Measurements from ENCODE around the gene SORBS1. TPM values are rescaled to one million over a fixed set of nuclear protein-coding genes. Genes with fewer than 3 reads are reported as not detected.
A peak's percentile ranks its signal among the peaks of the same experiment; 100 is the strongest.

Gene SORBS1
- total and polyA plus RNA-seq, 2 donors (not counting 1 experiment from before 2014, with no cell fraction given) = 0.21 to 1.5 TPM

DNA sequence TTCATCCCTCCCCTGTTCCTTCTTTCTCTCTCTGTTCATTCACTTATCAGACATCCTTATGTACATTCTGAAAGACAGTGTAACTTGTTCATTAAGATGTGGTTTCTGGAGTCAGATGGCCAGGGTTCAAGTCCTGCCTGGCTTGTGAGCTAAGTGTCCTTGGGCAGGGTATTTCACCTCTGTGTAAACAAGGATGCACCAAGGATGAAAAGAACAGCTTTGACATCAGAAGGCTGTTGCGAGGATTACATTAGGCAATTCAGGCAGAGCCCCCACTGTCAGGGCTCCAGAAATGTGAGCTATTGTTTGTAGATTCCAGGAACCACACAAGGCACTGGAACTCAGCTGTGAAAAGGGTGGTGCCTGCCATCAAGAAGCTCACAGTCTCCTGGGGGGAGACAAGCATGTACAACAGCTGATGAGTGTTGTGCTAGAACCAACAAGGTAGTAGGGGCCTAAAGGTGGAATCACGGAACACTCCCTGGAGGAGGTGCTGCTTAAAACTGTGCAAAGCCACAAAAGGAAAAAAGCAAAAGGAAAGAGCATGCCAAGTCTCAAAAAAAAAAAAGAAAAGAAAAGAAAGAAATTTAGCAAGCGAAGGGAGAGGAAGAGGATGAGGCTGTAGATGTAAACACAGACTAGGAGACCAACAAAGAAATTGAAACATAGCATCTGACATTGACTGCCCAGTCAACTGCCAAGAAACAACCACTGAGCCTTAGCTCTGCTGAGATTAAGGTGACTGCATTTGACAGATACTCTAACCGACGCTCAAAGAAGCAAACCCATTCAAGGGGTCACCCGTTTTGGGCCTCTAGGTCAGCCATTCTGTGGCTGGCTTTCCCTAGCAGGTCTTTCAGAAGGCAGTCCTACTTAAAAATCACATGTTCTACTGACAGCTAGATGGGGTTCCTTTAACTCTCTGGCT lies 282.8 kb downstream of the SORBS1 start:
- intact Hi-C loops (cut with micrococcal nuclease) = no loop called here
- H3K27me3 Mint-ChIP-seq = no peaks in the 10 kb centered on the region
- no peaks in the 10 kb centered on the region for H3K9me3 ChIP-seq (ENCODE audit: control extremely low read depth in 1 of 3, control insufficient read depth in 2 of 3, insufficient read depth in 1 of 3, low read length in 2 of 3)
- POLR2A ChIA-PET = interaction anchor here (1.6 kb wide), 1 partner anchor 10 kb away, joined by 6 read pairs; no protein-coding TSS in a partner anchor
- ATAC-seq (ENCODE audit: low read depth) (no peak), DNase-seq (no peak)
- no peak for TF ChIP-seq EZH2 (IDR thresholded peaks at IDR 0.05; ENCODE audit: borderline replicate concordance, insufficient read depth, low read depth, low read length, poor library complexity, severe bottlenecking)
- TF ChIP-seq, protein P1, sequence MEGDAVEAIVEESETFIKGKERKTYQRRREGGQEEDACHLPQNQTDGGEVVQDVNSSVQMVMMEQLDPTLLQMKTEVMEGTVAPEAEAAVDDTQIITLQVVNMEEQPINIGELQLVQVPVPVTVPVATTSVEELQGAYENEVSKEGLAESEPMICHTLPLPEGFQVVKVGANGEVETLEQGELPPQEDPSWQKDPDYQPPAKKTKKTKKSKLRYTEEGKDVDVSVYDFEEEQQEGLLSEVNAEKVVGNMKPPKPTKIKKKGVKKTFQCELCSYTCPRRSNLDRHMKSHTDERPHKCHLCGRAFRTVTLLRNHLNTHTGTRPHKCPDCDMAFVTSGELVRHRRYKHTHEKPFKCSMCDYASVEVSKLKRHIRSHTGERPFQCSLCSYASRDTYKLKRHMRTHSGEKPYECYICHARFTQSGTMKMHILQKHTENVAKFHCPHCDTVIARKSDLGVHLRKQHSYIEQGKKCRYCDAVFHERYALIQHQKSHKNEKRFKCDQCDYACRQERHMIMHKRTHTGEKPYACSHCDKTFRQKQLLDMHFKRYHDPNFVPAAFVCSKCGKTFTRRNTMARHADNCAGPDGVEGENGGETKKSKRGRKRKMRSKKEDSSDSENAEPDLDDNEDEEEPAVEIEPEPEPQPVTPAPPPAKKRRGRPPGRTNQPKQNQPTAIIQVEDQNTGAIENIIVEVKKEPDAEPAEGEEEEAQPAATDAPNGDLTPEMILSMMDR (IDR thresholded peaks at IDR 0.05) = no peak
- H3K36me3 ChIP-seq (replicated peaks in 1 of 2; ENCODE audit: control extremely low read depth in 1 of 2, control insufficient read depth in 1 of 2, extremely low read depth in 1 of 2, insufficient read depth in 2 of 2, low read length in 1 of 2) = peaks cover 2 to 4% of the 10 kb centered on the region in 2 experiments
- H3K79me2 ChIP-seq (ENCODE audit: control insufficient read depth, insufficient read depth, low read length) = peaks cover 99% of the 10 kb centered on the region
- H3K27ac ChIP-seq (ENCODE audit: low read length in 2 of 2) = peak overlapping the region in 1 of 2 donors; percentile 40
- H4K20me1 ChIP-seq (ENCODE audit: control insufficient read depth, insufficient read depth, low read length, poor library complexity, severe bottlenecking) = peaks cover 66% of the 10 kb centered on the region
- no peak overlapping the region for H3K4me3 ChIP-seq (ENCODE audit: control extremely low read depth in 1 of 5, extremely low read depth in 1 of 5, insufficient read depth in 1 of 5, low read depth in 2 of 5, low read length in 4 of 5)
- peaks cover 75% of the 10 kb centered on the region for H3K4me1 Mint-ChIP-seq
- WGBS (ENCODE audit: insufficient coverage) = 100% methylated on average over 5 of the region's 6 CpGs
- no peak overlapping the region for H3K9ac ChIP-seq (ENCODE audit: low read length)
- H3K9me3 Mint-ChIP-seq (ENCODE audit: insufficient read depth) = no peaks in the 10 kb centered on the region
- no peak overlapping the region for H3K4me3 Mint-ChIP-seq
- CTCF ChIA-PET = interaction anchor here (0.9 to 1.6 kb wide), 7 partner anchors 11 to 84 kb away, joined by 3 to 6 read pairs (median 4); partner anchors contain the start of gene PDLIM1
- peaks cover 39 to 49% of the 10 kb centered on the region in 2 donors for H3K4me1 ChIP-seq (ENCODE audit: control insufficient read depth in 2 of 2, insufficient read depth in 2 of 2, low read length in 2 of 2)
- no peaks in the 10 kb centered on the region for H3K27me3 ChIP-seq (replicated peaks in 1 of 4; ENCODE audit: control extremely low read depth in 1 of 4, control insufficient read depth in 3 of 4, insufficient read depth in 4 of 4, low read length in 3 of 4)
- H3K27ac Mint-ChIP-seq = peak overlapping the region; percentile 44
- H3K4me2 ChIP-seq (replicated peaks; ENCODE audit: low read depth, low read length, poor library complexity, severe bottlenecking) = peak overlapping the region; percentile 7
- H2AFZ ChIP-seq (ENCODE audit: insufficient read depth, low read depth, low read length, poor library complexity, severe bottlenecking) = no peak overlapping the region
